ENCODE results near the gene ZBTB5.
"Not testable (repeated sequence)": the region's sequence is repeated elsewhere in the genome, so short reads cannot be mapped to it uniquely, and the experiment has no call there.

ZBTB5 gene

GRCh38 chr9:37426431-37426830 lies 38.8 kb downstream of the ZBTB5 start:
- DNase-seq = not testable (repeated sequence)

DNA sequence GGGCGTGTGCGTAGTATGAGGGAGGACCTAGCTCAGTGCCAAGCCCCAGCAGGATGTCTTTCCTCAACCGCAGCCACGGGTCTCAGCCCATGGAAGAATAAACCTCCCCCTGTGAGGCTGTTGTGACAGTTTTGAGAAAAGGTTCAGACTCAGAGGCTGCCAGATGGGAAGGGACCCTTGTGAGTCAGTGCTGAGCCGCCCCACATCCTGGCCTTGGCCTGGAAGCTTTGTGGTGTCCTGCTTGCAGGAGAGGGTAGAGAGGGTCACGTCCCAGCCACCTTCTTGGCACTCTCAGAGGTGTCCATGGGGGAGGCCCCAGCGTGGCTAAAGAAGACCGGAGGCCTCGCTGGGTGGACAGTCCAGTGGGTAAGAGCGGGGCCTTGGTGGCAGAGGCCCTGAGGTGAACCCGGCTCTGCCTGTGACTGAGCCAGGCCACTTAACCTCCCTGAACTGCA lies 39.9 kb downstream of the ZBTB5 start:
- DNase-seq = peak in 5 of 58 donors; percentile 12 to 38 (median 18)

GRCh38 chr9:37424686-37425297 lies 40.5 kb downstream of the ZBTB5 start:
- DNase-seq = no peak

DNA sequence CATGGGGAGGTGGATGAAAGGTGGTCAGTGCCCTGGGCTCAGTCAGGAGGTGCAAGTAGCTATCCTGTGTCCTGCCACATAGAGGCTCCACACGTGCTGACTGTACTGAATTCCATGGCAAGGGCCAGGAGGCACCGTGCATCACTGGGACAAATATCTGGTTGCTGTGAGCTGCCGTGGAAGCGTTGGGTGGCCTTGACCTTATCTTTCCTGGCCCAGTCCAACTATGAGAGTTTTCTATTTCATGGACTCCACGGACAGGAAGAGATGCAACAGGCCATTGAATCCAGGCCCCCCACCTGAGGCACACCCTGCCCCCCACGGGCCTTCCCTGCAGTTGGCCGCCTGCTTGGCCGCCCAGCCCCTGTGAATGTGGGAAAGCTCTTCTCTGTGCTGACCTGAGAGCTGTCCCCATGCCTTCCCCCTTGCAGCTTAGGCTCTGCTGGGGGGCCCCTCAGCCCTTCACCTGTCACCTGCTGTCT lies 41.0 kb downstream of the ZBTB5 start:
- no peak for DNase-seq

GRCh38 chr9:37423508-37423907 lies 41.7 kb downstream of the ZBTB5 start:
- DNase-seq = no peak

GRCh38 chr9:37422289-37423104 lies 42.8 kb downstream of the ZBTB5 start, which contains the start of gene GRHPR:
GRHPR (plus strand) TSS chr9:37422696; CDS start chr9:37422751, 55 bp downstream.
- peak; percentile 56 to 96 (median 90) for DNase-seq

GRCh38 chr9:37421914-37422288 lies 43.3 kb downstream of the ZBTB5 start:
- DNase-seq = peak in 4 of 58 donors; percentile 44 to 70 (median 49)

- DNase-seq = no peak
Observed at GRCh38 chr9:37420271-37421215, 44.7 kb downstream of the ZBTB5 start.

GRCh38 chr9:37419204-37419603 lies 46.0 kb downstream of the ZBTB5 start:
- DNase-seq = no peak

GRCh38 chr9:37417857-37418618 lies 47.2 kb downstream of the ZBTB5 start:
- DNase-seq = no peak

DNA sequence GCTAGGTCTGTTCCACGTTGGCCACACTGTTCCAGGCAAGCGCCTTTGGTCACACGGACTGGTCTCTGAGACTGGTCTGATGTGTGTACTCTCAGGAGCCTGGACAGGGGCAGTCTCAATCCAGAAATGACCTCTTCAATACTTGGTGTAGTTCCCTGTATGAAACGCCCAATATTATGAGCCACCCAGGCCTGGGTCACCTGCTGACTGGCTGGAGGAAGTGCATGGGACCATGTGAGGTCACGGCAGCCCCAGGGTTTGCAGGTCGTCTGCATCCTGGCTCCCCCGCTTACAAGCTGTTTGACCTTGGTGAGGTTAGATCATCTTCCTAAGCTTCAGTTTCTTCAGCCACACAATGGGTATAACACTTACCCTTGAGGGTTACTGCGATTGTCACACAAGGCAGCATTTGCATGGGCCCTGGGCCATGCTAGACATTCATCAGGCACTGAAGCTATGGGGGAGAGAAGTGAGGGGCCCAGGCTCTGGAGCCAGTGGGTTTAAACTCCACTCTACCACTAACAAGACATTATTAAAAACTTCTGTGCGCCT lies 47.9 kb downstream of the ZBTB5 start:
- DNase-seq = no peak

DNA sequence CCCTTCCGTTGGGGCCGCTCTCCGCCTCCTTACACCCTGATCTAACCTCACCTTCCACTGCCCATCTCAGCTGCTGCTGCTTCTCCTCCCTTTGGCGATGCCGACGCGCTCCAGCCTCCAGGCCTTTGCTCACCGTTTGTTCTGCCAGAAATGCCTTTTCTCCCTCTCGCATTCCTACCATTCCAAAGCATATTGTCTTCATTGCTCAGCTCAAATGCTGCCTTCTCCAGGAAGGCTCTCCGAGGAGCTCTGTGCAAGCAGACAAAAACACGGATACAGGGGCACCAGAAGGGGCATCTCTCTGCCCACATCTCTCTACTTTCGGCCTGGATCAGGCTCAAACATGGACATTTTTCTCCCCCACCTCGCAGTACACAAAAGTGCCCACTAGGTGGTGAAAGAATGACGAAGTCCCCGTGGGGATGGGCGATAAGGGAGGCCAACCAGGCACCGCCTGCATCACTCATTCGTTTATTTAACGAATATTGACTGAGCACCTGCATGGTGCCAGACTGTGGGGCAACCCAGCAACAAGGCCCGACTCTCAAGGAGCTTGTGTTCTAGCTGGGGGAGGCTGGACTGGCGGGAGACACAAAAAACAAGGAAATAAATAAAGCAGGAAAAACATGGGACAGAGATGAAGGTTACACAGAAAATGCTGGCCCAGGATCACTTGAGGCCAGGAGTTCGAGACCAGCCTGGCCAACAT lies 50.1 kb downstream of the ZBTB5 start:
- peak in 51 of 58 donors; percentile 15 to 76 (median 56) for DNase-seq

GRCh38 chr9:37414503-37414943 lies 50.7 kb downstream of the ZBTB5 start:
- DNase-seq = no peak

GRCh38 chr9:37413311-37413710 lies 51.9 kb downstream of the ZBTB5 start:
- no peak for DNase-seq

GRCh38 chr9:37412431-37413151 lies 52.7 kb downstream of the ZBTB5 start:
- DNase-seq = no peak

DNA sequence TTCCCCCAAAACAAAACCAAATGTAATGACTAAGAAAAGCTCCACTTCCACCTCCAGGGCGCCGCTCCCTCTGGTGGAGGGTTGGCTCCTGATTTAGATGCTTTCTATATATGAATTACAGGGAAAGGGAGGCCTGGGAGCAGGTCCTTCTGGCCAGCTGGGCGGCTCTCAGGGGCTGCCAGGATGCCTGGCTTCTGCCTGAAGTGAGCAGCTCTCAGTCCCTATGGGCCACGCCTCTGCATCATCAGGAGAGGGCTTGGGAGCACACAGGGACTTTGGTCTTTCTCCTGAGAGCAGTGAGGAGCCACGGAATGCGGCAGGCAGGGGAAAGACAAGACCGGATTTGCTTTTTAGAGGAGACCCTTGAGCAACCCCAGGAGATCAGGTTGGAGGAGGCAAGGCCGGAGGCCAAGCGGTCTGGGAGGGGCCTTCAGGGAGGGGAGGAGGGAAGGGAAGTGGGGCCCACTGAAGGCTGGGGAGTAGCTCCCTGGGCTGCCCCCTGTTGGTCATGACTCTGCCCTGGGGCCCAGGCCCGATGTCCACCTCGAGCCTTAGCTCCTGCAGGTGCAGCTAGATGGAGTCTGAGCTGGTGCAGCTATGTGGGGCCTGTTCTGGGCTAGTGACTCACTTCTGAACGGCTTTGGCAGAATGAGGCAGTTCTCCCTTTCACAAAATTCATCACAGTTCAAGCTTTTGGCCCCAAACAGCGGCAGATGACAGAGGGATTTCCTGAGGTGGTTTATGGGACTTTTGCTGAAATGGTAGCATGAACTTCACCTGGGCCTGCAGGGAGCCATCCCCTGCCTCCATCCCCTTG lies 54.1 kb downstream of the ZBTB5 start:
- DNase-seq = peak in 2 of 58 donors; percentile 11 to 13

- no peak for DNase-seq
Observed at GRCh38 chr9:37410354-37410861, 54.8 kb downstream of the ZBTB5 start.

All from anterior cingulate cortex (tissue), 58 donors.